K562 (cell line): ENCODE data around the gene VWDE. TPM values are rescaled to one million over a fixed set of nuclear protein-coding genes. Genes with fewer than 3 reads are reported as not detected.

Experiments used
- ATAC-seq: fragments of 200-7000 bp; cut with Tn5 transposase; 3 replicates; pipeline ENCODE4 v1.9.1; 2020; ENCODE audit warnings: moderate library complexity
- BruUV-seq: library from RNA; stranded (reverse); fragments of 400-500 nt; replicated peaks from 2 replicates; lab custom pipeline; 2021; lab: Mats Ljungman, UMichigan
- CTCF ChIA-PET: fragments of 300-600 bp; formaldehyde crosslinking; extraction: SDS; loops from one replicate; lab custom pipeline; 2021; ENCODE audit warnings: low intra/inter-chr PET ratio; lab: Yijun Ruan, JAX
- POLR2A ChIA-PET: fragments of 300-600, 350-650 bp; sonication (Branson Sonifier 250); formaldehyde crosslinking; extraction: SDS; loops from one replicate; lab custom pipeline; 2021; ENCODE audit warnings: antibody characterized with exemption, inconsistent platforms; lab: Yijun Ruan, JAX
- DNase-seq, 4 experiments: peaks; one replicate each; pipeline versions ENCODE4 v3.0.0 to v3.0.0-alpha.2; 2011 to 2018; ENCODE audit warnings: low spot score in 3 of 4, mixed read lengths in 3 of 4; ENCODE audit errors: extremely low read depth in 1 of 4
- FAIRE-seq: peaks from 2 replicates; lab custom pipeline; 2011; peaks lifted over from hg19 to GRCh38; lab: Jason Lieb, UNC
- H2AFZ ChIP-seq: 2 replicates; pipeline ENCODE4 v1.6.0; 2011; ENCODE audit warnings: low read depth, low read length, control low read depth, inconsistent platforms
- H3K27ac ChIP-seq: fragments of 200-600 bp; 3 replicates; pipeline ENCODE4 v1.8.0; 2011; ENCODE audit warnings: low read depth, mild to moderate bottlenecking, control low read depth, inconsistent platforms, low read length, moderate library complexity, mixed read lengths; ENCODE audit errors: extremely low read depth
- H3K27me3 ChIP-seq, 2 experiments: fragments of 300-600 bp in 1 of 2; 2 replicates in 1 of 2; 3 replicates in 1 of 2; pipeline versions ENCODE4 v1.6.0 to v1.8.0; 2011; ENCODE audit warnings: inconsistent platforms in 2 of 2, low read length in 2 of 2, mild to moderate bottlenecking in 1 of 2, mixed read lengths in 1 of 2, moderate library complexity in 1 of 2; ENCODE audit not compliant: control insufficient read depth in 2 of 2, insufficient read depth in 2 of 2
- H3K36me3 ChIP-seq: fragments of 300-600 bp; 3 replicates; pipeline ENCODE4 v1.8.0; 2011; ENCODE audit warnings: mild to moderate bottlenecking, low read length, inconsistent platforms; ENCODE audit not compliant: control insufficient read depth, insufficient read depth
- H3K4me1 ChIP-seq, 2 experiments: fragments of 200-600 bp in 1 of 2; replicated peaks in 1 of 2; 2 replicates in 1 of 2; 3 replicates in 1 of 2; pipeline versions ENCODE4 v1.5.1 to v1.8.0; 2011; ENCODE audit warnings: inconsistent platforms in 2 of 2, low read length in 2 of 2, mild to moderate bottlenecking in 1 of 2, mixed read lengths in 1 of 2, moderate library complexity in 1 of 2; ENCODE audit not compliant: control insufficient read depth in 2 of 2, insufficient read depth in 2 of 2
- H3K4me2 ChIP-seq: 2 replicates; pipeline ENCODE4 v1.6.1; 2011; ENCODE audit warnings: low read length, control low read depth, inconsistent platforms, mixed read lengths; ENCODE audit not compliant: insufficient read depth
- H3K4me3 ChIP-seq: fragments of 200-600 bp; sonication (generic), shearing (Covaris generic); 2 replicates; pipeline ENCODE4 v1.5.1; 2016; ENCODE audit warnings: control low read depth, inconsistent platforms
- H3K79me2 ChIP-seq: fragments of 200-600 bp; 3 replicates; pipeline ENCODE4 v1.8.0; 2011; ENCODE audit warnings: low read length, inconsistent platforms; ENCODE audit not compliant: control insufficient read depth, insufficient read depth
- H3K9ac ChIP-seq, 2 experiments: 2 replicates each; pipeline versions ENCODE4 v1.6.0 to v1.6.1; 2011; ENCODE audit warnings: low read depth in 2 of 2, low read length in 2 of 2, control low read depth in 1 of 2, inconsistent platforms in 1 of 2, mild to moderate bottlenecking in 1 of 2, mixed read lengths in 1 of 2; ENCODE audit not compliant: insufficient read depth in 1 of 2
- H3K9me1 ChIP-seq: one replicate; pipeline ENCODE4 v1.6.0; 2011; ENCODE audit warnings: inconsistent platforms, mild to moderate bottlenecking, low read length, moderate library complexity; ENCODE audit not compliant: control insufficient read depth, insufficient read depth
- H3K9me3 ChIP-seq: replicated peaks from 2 replicates; pipeline ENCODE4 v1.5.1; 2011; ENCODE audit warnings: low read depth, low read length, inconsistent platforms; ENCODE audit not compliant: control insufficient read depth, insufficient read depth
- H4K20me1 ChIP-seq: replicated peaks from 2 replicates; pipeline ENCODE4 v1.6.1; 2011; ENCODE audit warnings: low read length, inconsistent platforms, mixed read lengths; ENCODE audit not compliant: control insufficient read depth, insufficient read depth
- ARID2 ChIP-seq: fragments of 450-650 bp; IDR thresholded peaks from 2 replicates; pipeline ENCODE4 v1.6.1; 2017; ENCODE audit warnings: antibody characterized with exemption, mild to moderate bottlenecking
- CBX3 ChIP-seq, 2 experiments: IDR thresholded peaks; 1 replicate in 1 of 2; 2 replicates in 1 of 2; pipeline ENCODE4 v1.6.1; 2012; ENCODE audit warnings: inconsistent platforms in 2 of 2, low read length in 2 of 2, borderline replicate concordance in 1 of 2, control low read depth in 1 of 2
- CEBPB ChIP-seq: fragments of 450-650 bp; IDR thresholded peaks from 2 replicates; pipeline ENCODE4 v1.6.1; 2016; ENCODE audit warnings: missing genetic modification characterization, missing compliant biosample characterization
- PHTF2 ChIP-seq: fragments of 250-450 bp; sonication (Bioruptor Pico); IDR thresholded peaks from 2 replicates; pipeline ENCODE4 v1.5.0; 2021; ENCODE audit warnings: mild to moderate bottlenecking
- RAD21 ChIP-seq, 2 experiments: fragments of 250-450 bp in 1 of 2; fragments of 450-650 bp in 1 of 2; sonication (Bioruptor Pico) in 1 of 2; formaldehyde crosslinking in 1 of 2; IDR thresholded peaks in 1 of 2; conservative IDR thresholded peaks in 1 of 2; 2 replicates each; pipeline versions ENCODE4 v1.4.0 to v1.8.0; 2020 to 2022; ENCODE audit warnings: mild to moderate bottlenecking in 2 of 2, moderate library complexity in 1 of 2
- SMC3 ChIP-seq: conservative IDR thresholded peaks from 2 replicates; pipeline ENCODE4 v1.6.1; 2011; ENCODE audit warnings: low read depth, low read length, improper control_type of control experiment; ENCODE audit not compliant: insufficient read depth
- SNRNP70 ChIP-seq: fragments of 200-400 bp; formaldehyde crosslinking; optimal IDR thresholded peaks from 2 replicates; pipeline ENCODE3; 2017; ENCODE audit warnings: low read depth, low read length
- SRF ChIP-seq, 2 experiments: fragments of 250-450, 450-650 bp in 1 of 2; sonication (Bioruptor Pico) in 1 of 2; sonication (generic) in 1 of 2; formaldehyde crosslinking; IDR thresholded peaks; 2 replicates each; pipeline versions ENCODE4 v1.5.0 to v1.5.1; 2020 to 2022; ENCODE audit warnings: mild to moderate bottlenecking in 1 of 2, missing genetic modification reagents in 1 of 2
- XRCC5 ChIP-seq: fragments of 200-400 bp; formaldehyde crosslinking; IDR thresholded peaks from 2 replicates; pipeline ENCODE4 v1.6.1; 2017; ENCODE audit warnings: low read depth, mild to moderate bottlenecking, low read length
- ZNF253 ChIP-seq: fragments of 250-450 bp; sonication (Bioruptor Pico); conservative IDR thresholded peaks from 2 replicates; pipeline ENCODE4 v1.6.1; 2021; ENCODE audit warnings: mild to moderate bottlenecking
- ZNF316 ChIP-seq: fragments of 450-650 bp; IDR thresholded peaks from 2 replicates; pipeline ENCODE4 v1.6.1; 2016
- WGBS: fragments of 100-300 bp; shearing (Covaris generic); methylation state at CpG from one replicate; pipeline ENCODE4 v1.1.6; 2016; ENCODE audit warnings: low coverage, mixed read lengths; ENCODE audit not compliant: insufficient coverage; ENCODE audit errors: missing lambda C conversion rate; 5-methylcytosine and 5-hydroxymethylcytosine counted together
- in situ Hi-C: fragments of 300-500 bp; cut with MboI; formaldehyde crosslinking; loops from 4 replicates; pipeline ENCODE4 v1.15.0; 2018; ENCODE audit warnings: inconsistent platforms, mixed read lengths
- intact Hi-C: fragments of 100-400 bp; cut with micrococcal nuclease; formaldehyde crosslinking; loops from 2 replicates; pipeline ENCODE4 v1.14.2; 2022
- polyA plus RNA-seq, 8 experiments: library from polyadenylated mRNA; depleted of rRNA in 4 of 8; stranded (reverse) in 5 of 8; unstranded in 3 of 8; fragments of >200 nt; fragmentation: Nextera tagmentation in 2 of 8; fragmentation: Illumina TruSeq in 1 of 8; extraction: Ambion mirVana in 2 of 8; extraction: Trizol in 1 of 8; gene quantifications; 2 replicates each; pipeline versions ENCODE4 v1.2.1 to v1.2.3, GENCODE V29; 2011 to 2014; ENCODE audit warnings: inconsistent platforms in 1 of 8, missing spikeins in 1 of 8
- total RNA-seq, 7 experiments: library from RNA; depleted of rRNA in 6 of 7; stranded (reverse); fragments of >200 nt in 6 of 7; fragmentation: Illumina TruSeq in 2 of 7; extraction: Trizol in 2 of 7; gene quantifications; 2 replicates each; pipeline versions ENCODE4 v1.2.1 to v1.2.3, GENCODE V29; 2011 to 2021; ENCODE audit warnings: low replicate concordance in 1 of 7
- TF ChIP-seq, protein P1 (sequence below): fragments of 450-650 bp; IDR thresholded peaks from 2 replicates; pipeline ENCODE4 v1.6.1; 2016
- TF ChIP-seq, protein P2 (sequence below), 3 experiments: IDR thresholded peaks in 2 of 3; conservative IDR thresholded peaks in 1 of 3; 2 replicates each; pipeline ENCODE4 v1.5.1; 2011 to 2012; ENCODE audit warnings: low read length in 3 of 3, mild to moderate bottlenecking in 3 of 3, control low read depth in 2 of 3, improper control_type of control experiment in 1 of 3, inconsistent platforms in 1 of 3, low read depth in 1 of 3, mixed read lengths in 1 of 3, moderate library complexity in 1 of 3; ENCODE audit not compliant: insufficient read depth in 2 of 3
- TF ChIP-seq, protein P3 (sequence below): fragments of 250-450 bp; sonication (Bioruptor Pico); IDR thresholded peaks from 2 replicates; pipeline ENCODE4 v1.8.0; 2022; ENCODE audit warnings: inconsistent platforms, mild to moderate bottlenecking, moderate library complexity, borderline replicate concordance
- TF ChIP-seq, protein P4 (sequence below): fragments of 450-650 bp; IDR thresholded peaks from 2 replicates; pipeline ENCODE4 v1.6.1; 2017; ENCODE audit warnings: antibody characterized with exemption

VWDE gene
- total and polyA plus RNA-seq, 9 of the 15 experiments (the other 6 are each of a cell fraction or from before 2014, with no cell fraction given), result 40.6 to 162 (median 95.2) TPM

DNA sequence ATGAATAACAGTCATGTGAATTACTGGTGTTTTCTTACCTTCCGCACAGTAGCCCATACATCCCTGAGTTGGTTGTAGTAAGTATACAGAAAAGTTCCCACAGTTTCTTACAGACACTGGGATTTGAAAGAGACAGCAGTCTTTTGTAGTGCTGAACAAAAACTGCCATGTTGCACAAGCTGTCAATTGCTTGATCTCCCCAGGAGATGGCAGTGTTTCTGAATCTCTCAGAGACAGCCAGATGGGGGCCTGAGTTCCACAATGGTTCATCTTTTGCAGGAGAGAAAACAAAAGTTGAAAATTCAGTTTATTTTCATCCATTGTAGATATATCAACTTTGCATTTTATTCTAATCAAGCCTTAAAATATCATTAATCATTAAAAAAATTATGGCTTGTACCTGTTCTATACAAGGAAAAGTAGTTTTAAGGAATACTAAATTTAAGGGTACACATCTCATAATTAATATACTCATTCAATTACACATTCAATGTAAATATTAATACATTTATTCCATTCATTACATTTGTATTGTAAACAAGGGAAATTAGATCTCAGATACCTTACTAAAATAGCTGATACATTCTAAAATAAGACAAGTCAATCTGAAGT is 14.5 kb downstream of the VWDE start:
- Histone ChIP-seq H3K79me2 (peaks cover 89% of the 10 kb centered on the region), H3K4me2 (no peak overlapping the region; the same call in 1 of the 2 replicates), H3K27ac (no peak overlapping the region), H3K9me1 (no peaks in the 10 kb centered on the region), H3K4me1 (peaks cover 8 to 37% of the 10 kb centered on the region in 2 experiments), H3K27me3 (no peaks in the 10 kb centered on the region), H2AFZ (no peak overlapping the region), H3K9me3 (no peaks in the 10 kb centered on the region; the same call in 1 of the 2 replicates), H4K20me1 (no peaks in the 10 kb centered on the region), H3K36me3 (peaks cover 81% of the 10 kb centered on the region), H3K9ac (no peak overlapping the region), H3K4me3 (no peak overlapping the region)
- ChIA-PET POLR2A (no interaction called here), CTCF (interaction anchor here (0.8 to 1.2 kb wide), 2 partner anchors 101 to 108 kb away, joined by 3 to 4 read pairs; no protein-coding TSS in a partner anchor)
- no TSS peak for BruUV-seq
- 67% methylated on average over 1 of the region's 1 CpG for WGBS
- peak; percentile 57 for ATAC-seq
- DNase-seq, result peak; percentile 37 to 79 (median 54)
- FAIRE-seq, result peak; percentile 59
- in situ Hi-C loops (no loop called here), intact Hi-C loops (loop anchor here (5.0 to 10.0 kb wide), 2 partner anchors 103 to 196 kb away; no protein-coding TSS in a partner anchor)
- TF ChIP-seq, protein P1, sequence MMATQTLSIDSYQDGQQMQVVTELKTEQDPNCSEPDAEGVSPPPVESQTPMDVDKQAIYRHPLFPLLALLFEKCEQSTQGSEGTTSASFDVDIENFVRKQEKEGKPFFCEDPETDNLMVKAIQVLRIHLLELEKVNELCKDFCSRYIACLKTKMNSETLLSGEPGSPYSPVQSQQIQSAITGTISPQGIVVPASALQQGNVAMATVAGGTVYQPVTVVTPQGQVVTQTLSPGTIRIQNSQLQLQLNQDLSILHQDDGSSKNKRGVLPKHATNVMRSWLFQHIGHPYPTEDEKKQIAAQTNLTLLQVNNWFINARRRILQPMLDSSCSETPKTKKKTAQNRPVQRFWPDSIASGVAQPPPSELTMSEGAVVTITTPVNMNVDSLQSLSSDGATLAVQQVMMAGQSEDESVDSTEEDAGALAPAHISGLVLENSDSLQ, result peak; percentile 39; the same call in 1 of the 2 replicates
- TF ChIP-seq, protein P2, sequence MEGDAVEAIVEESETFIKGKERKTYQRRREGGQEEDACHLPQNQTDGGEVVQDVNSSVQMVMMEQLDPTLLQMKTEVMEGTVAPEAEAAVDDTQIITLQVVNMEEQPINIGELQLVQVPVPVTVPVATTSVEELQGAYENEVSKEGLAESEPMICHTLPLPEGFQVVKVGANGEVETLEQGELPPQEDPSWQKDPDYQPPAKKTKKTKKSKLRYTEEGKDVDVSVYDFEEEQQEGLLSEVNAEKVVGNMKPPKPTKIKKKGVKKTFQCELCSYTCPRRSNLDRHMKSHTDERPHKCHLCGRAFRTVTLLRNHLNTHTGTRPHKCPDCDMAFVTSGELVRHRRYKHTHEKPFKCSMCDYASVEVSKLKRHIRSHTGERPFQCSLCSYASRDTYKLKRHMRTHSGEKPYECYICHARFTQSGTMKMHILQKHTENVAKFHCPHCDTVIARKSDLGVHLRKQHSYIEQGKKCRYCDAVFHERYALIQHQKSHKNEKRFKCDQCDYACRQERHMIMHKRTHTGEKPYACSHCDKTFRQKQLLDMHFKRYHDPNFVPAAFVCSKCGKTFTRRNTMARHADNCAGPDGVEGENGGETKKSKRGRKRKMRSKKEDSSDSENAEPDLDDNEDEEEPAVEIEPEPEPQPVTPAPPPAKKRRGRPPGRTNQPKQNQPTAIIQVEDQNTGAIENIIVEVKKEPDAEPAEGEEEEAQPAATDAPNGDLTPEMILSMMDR (IDR thresholded peaks at IDR 0.05 in 2 of 3, conservative IDR thresholded peaks at IDR 0.05 in 1 of 3; ENCODE audit: insufficient read depth in 2 of 3, low read depth in 1 of 3, low read length in 3 of 3), result peak; percentile 67 to 95 (median 76)
- TF ChIP-seq, protein P3, sequence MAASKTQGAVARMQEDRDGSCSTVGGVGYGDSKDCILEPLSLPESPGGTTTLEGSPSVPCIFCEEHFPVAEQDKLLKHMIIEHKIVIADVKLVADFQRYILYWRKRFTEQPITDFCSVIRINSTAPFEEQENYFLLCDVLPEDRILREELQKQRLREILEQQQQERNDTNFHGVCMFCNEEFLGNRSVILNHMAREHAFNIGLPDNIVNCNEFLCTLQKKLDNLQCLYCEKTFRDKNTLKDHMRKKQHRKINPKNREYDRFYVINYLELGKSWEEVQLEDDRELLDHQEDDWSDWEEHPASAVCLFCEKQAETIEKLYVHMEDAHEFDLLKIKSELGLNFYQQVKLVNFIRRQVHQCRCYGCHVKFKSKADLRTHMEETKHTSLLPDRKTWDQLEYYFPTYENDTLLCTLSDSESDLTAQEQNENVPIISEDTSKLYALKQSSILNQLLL (CRISPR knock-in tag), result no peak
- 0 out of 3 replicates have a peak, but pooled peaks of 1 of the 2 experiments have one; percentile 39 for TF ChIP-seq CBX3 (IDR thresholded peaks at IDR 0.05; ENCODE audit: borderline replicate concordance in 1 of 2, low read length in 2 of 2)
- TF ChIP-seq SRF (CRISPR knock-in tag; IDR thresholded peaks at IDR 0.05), result no peak
- TF ChIP-seq SNRNP70, result no peak
- TF ChIP-seq, protein P4, sequence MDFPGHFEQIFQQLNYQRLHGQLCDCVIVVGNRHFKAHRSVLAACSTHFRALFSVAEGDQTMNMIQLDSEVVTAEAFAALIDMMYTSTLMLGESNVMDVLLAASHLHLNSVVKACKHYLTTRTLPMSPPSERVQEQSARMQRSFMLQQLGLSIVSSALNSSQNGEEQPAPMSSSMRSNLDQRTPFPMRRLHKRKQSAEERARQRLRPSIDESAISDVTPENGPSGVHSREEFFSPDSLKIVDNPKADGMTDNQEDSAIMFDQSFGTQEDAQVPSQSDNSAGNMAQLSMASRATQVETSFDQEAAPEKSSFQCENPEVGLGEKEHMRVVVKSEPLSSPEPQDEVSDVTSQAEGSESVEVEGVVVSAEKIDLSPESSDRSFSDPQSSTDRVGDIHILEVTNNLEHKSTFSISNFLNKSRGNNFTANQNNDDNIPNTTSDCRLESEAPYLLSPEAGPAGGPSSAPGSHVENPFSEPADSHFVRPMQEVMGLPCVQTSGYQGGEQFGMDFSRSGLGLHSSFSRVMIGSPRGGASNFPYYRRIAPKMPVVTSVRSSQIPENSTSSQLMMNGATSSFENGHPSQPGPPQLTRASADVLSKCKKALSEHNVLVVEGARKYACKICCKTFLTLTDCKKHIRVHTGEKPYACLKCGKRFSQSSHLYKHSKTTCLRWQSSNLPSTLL, result no peak
- no peak for TF ChIP-seq ARID2
- TF ChIP-seq PHTF2 (CRISPR knock-in tag), result no peak
- peak in 1 of 2 experiments; percentile 52; a peak in 2 of 4 replicates for TF ChIP-seq RAD21 (CRISPR knock-in tag; conservative IDR thresholded peaks at IDR 0.05 in 1 of 2, IDR thresholded peaks at IDR 0.05 in 1 of 2)
- TF ChIP-seq CEBPB (tag), result peak; percentile 57
- TF ChIP-seq SMC3, result 0 out of 2 replicates have a peak, but pooled peaks have one; percentile 26
- TF ChIP-seq ZNF253, result no peak
- 0 out of 2 replicates have a peak, but pooled peaks have one; percentile 24 for TF ChIP-seq XRCC5
- peak; percentile 24; the same call in 1 of the 2 replicates for TF ChIP-seq ZNF316
